Ishikawa (cell line): ENCODE data around the gene AHCYL1.

Experiments
- FOXM1 ChIP-seq: IDR thresholded peaks from 2 replicates; pipeline ENCODE4 v1.6.1; 2012; ENCODE audit warnings: low read depth, borderline replicate concordance
- RAD21 ChIP-seq: IDR thresholded peaks from 2 replicates; pipeline ENCODE4 v1.6.1; 2012; ENCODE audit warnings: low read depth
- TAF1 ChIP-seq: IDR thresholded peaks from 2 replicates; pipeline ENCODE4 v1.6.1; 2012; ENCODE audit warnings: low read depth, mild to moderate bottlenecking

DNA sequence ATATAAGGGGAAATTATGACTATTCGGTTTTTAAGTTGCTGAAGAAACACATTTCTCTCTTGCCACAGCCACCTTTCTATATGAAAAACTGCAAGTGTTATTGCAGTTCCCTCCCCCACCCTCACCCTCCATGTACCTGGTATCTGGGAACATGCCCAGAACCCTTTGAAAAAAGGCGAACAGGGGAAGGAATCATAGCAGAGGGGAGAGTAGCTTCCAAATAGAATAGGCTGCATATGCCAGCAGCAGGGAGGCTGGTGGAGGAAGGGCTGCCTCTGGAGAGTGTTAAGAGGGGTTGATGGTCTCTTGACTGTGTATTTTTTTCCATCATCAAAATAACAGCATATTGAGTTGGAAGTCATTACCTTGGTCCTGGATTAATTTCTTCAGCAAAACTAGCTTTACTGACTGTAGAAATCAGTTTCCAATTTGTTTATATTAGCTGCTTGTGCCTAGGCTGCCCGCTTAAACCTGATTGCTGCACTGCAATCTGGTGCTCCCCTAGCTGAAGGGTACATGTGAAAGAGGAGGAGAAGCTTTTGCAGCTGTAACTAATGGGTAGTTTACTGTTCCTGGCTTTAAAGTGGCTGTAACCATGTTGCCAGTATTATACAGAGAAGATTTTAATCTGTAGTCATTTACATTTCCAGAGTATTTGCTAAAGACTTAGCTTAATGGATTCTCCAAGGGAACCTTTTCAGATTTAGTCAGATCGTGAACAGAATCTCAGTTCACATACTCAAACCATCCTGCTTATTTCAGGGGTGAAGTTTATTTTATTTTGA lies 22.7 kb downstream of the AHCYL1 start:
- TF ChIP-seq RAD21 (no peak), FOXM1 (no peak), TAF1 (no peak)
